Peyer's patch (tissue), 4 donors: ENCODE data around the gene S100A10. TPM values are rescaled to one million over a fixed set of nuclear protein-coding genes. Genes with fewer than 3 reads are reported as not detected.

Experiments
- DNase-seq, 3 donors: peaks; one replicate each; pipeline ENCODE4 v3.0.0-alpha.2; 2017 to 2019
- H3K27ac ChIP-seq, 4 donors: fragments of 200-600 bp; sonication (generic); one replicate each; pipeline ENCODE4 v1.5.1; 2016 to 2019
- H3K27me3 ChIP-seq, 2 donors: fragments of 200-600 bp; sonication (generic); one replicate each; pipeline ENCODE4 v1.5.1; 2019
- H3K36me3 ChIP-seq, 3 donors: fragments of 200-600 bp; sonication (generic); one replicate each; pipeline ENCODE4 v1.5.1; 2016 to 2019
- H3K4me1 ChIP-seq, 4 donors: fragments of 200-600 bp; sonication (generic); one replicate each; pipeline ENCODE4 v1.5.1; 2016 to 2019
- H3K4me3 ChIP-seq, 4 donors: fragments of 200-600 bp; sonication (generic); 1 replicate in 3 of 4; 2 replicates in 1 of 4; pipeline ENCODE4 v1.5.1; 2016 to 2019; ENCODE audit warnings: mild to moderate bottlenecking in 1 of 4
- H3K9me3 ChIP-seq, 4 donors: fragments of 200-600 bp; sonication (generic); one replicate each; pipeline ENCODE4 v1.5.1; 2016 to 2019; ENCODE audit warnings: mild to moderate bottlenecking in 1 of 4
- POLR2A ChIP-seq, 2 donors: fragments of 450-650 bp; IDR thresholded peaks; one replicate each; pipeline ENCODE4 v1.5.1; 2017; ENCODE audit warnings: antibody characterized with exemption in 2 of 2, mild to moderate bottlenecking in 2 of 2, moderate library complexity in 2 of 2
- total RNA-seq, 4 donors: library from RNA; depleted of rRNA; stranded (reverse); fragments of >200 nt; gene quantifications; one replicate each; pipeline ENCODE4 v1.1.0, GENCODE V29; 2016
- TF ChIP-seq, protein P1 (sequence below), 6 experiments: fragments of 450-650 bp in 4 of 6; fragments of 200-600 bp in 2 of 6; sonication (generic) in 1 of 6; IDR thresholded peaks; one replicate each; pipeline ENCODE4 v1.5.1; 2017 to 2019; ENCODE audit warnings: antibody characterized with exemption in 6 of 6, mild to moderate bottlenecking in 3 of 6, moderate library complexity in 1 of 6

The S100A10 gene
- total RNA-seq, 4 donors from 2014 or later = 90.0 to 223 (median 154) TPM

GRCh38 chr1:152029144-152029928 lies 35.7 kb upstream of the S100A10 start:
- Histone ChIP-seq H3K4me3 (no peak overlapping the region), H3K9me3 (no peaks in the 10 kb centered on the region), H3K4me1 (peaks cover 0 to 4% (median 0%) of the 10 kb centered on the region in 4 donors), H3K36me3 (peaks cover 0 to 31% (median 0%) of the 10 kb centered on the region in 3 donors), H3K27me3 (no peaks in the 10 kb centered on the region), H3K27ac (no peak overlapping the region)
- TF ChIP-seq POLR2A (IDR thresholded peaks at IDR 0.05) = no peak
- TF ChIP-seq, protein P1, sequence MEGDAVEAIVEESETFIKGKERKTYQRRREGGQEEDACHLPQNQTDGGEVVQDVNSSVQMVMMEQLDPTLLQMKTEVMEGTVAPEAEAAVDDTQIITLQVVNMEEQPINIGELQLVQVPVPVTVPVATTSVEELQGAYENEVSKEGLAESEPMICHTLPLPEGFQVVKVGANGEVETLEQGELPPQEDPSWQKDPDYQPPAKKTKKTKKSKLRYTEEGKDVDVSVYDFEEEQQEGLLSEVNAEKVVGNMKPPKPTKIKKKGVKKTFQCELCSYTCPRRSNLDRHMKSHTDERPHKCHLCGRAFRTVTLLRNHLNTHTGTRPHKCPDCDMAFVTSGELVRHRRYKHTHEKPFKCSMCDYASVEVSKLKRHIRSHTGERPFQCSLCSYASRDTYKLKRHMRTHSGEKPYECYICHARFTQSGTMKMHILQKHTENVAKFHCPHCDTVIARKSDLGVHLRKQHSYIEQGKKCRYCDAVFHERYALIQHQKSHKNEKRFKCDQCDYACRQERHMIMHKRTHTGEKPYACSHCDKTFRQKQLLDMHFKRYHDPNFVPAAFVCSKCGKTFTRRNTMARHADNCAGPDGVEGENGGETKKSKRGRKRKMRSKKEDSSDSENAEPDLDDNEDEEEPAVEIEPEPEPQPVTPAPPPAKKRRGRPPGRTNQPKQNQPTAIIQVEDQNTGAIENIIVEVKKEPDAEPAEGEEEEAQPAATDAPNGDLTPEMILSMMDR (IDR thresholded peaks at IDR 0.05) = no peak
- no peak for DNase-seq

- Histone ChIP-seq H3K4me3 (no peak overlapping the region), H3K27ac (no peak overlapping the region), H3K36me3 (peaks cover 0 to 13% (median 0%) of the 10 kb centered on the region in 3 donors), H3K27me3 (no peaks in the 10 kb centered on the region), H3K9me3 (no peaks in the 10 kb centered on the region), H3K4me1 (no peaks in the 10 kb centered on the region)
- TF ChIP-seq, protein P1 (IDR thresholded peaks at IDR 0.05) = no peak
- no peak for TF ChIP-seq POLR2A (IDR thresholded peaks at IDR 0.05)
- no peak for DNase-seq
Observed at GRCh38 chr1:152026895-152027294, 33.2 kb upstream of the S100A10 start.

GRCh38 chr1:152024223-152024622 lies 30.6 kb upstream of the S100A10 start:
- no peak overlapping the region for H3K4me3 ChIP-seq
- H3K9me3 ChIP-seq = no peaks in the 10 kb centered on the region
- H3K27ac ChIP-seq = no peak overlapping the region
- H3K36me3 ChIP-seq = no peaks in the 10 kb centered on the region
- no peaks in the 10 kb centered on the region for H3K4me1 ChIP-seq
- no peak for DNase-seq
- no peak for TF ChIP-seq POLR2A (IDR thresholded peaks at IDR 0.05)
- TF ChIP-seq, protein P1 (IDR thresholded peaks at IDR 0.05) = no peak
- no peaks in the 10 kb centered on the region for H3K27me3 ChIP-seq

- TF ChIP-seq, protein P1 (IDR thresholded peaks at IDR 0.05) = no peak
- no peak for TF ChIP-seq POLR2A (IDR thresholded peaks at IDR 0.05)
- H3K27me3 ChIP-seq = no peaks in the 10 kb centered on the region
- no peak for DNase-seq
- H3K9me3 ChIP-seq = no peaks in the 10 kb centered on the region
- no peak overlapping the region for H3K27ac ChIP-seq
- no peak overlapping the region for H3K4me3 ChIP-seq
- H3K4me1 ChIP-seq = no peaks in the 10 kb centered on the region
- no peaks in the 10 kb centered on the region for H3K36me3 ChIP-seq
Observed at GRCh38 chr1:152023221-152023620, 29.6 kb upstream of the S100A10 start.

GRCh38 chr1:152022474-152022873 lies 28.8 kb upstream of the S100A10 start:
- no peak overlapping the region for H3K4me3 ChIP-seq
- no peaks in the 10 kb centered on the region for H3K36me3 ChIP-seq
- no peak overlapping the region for H3K27ac ChIP-seq
- no peaks in the 10 kb centered on the region for H3K27me3 ChIP-seq
- no peaks in the 10 kb centered on the region for H3K9me3 ChIP-seq
- no peak for DNase-seq
- TF ChIP-seq, protein P1 (IDR thresholded peaks at IDR 0.05) = no peak
- TF ChIP-seq POLR2A (IDR thresholded peaks at IDR 0.05) = no peak
- no peaks in the 10 kb centered on the region for H3K4me1 ChIP-seq
